CD14-positive monocyte (primary cell): ENCODE results near the gene CMTM1. TPM values are rescaled to one million over a fixed set of nuclear protein-coding genes. Genes with fewer than 3 reads are reported as not detected.

Experiments
- DNase-seq, 3 donors: peaks; one replicate each; pipeline ENCODE4 v3.0.0-alpha.2; 2011 to 2022
- H2AFZ ChIP-seq: 2 replicates; pipeline ENCODE4 v1.6.0; 2012; ENCODE audit warnings: mild to moderate bottlenecking, low read depth, low read length, inconsistent platforms; ENCODE audit not compliant: insufficient read depth, poor library complexity, severe bottlenecking
- H3K27ac ChIP-seq, 2 donors: 1 replicate in 1 of 2; 2 replicates in 1 of 2; pipeline ENCODE4 v1.5.1; 2012 to 2013; ENCODE audit warnings: low read length in 2 of 2, control low read depth in 1 of 2, inconsistent platforms in 1 of 2, low read depth in 1 of 2, mild to moderate bottlenecking in 1 of 2
- H3K27me3 ChIP-seq, 2 donors: one replicate each; pipeline versions ENCODE4 v1.6.0 to v1.6.1; 2011 to 2013; ENCODE audit warnings: low read length in 2 of 2; ENCODE audit not compliant: control insufficient read depth in 2 of 2, insufficient read depth in 2 of 2
- H3K36me3 ChIP-seq, 2 donors: replicated peaks in 1 of 2; 1 replicate in 1 of 2; 2 replicates in 1 of 2; pipeline versions ENCODE4 v1.5.1 to v1.6.1; 2012 to 2013; ENCODE audit warnings: low read length in 2 of 2, control low read depth in 1 of 2, inconsistent platforms in 1 of 2, mild to moderate bottlenecking in 1 of 2; ENCODE audit not compliant: insufficient read depth in 2 of 2, control insufficient read depth in 1 of 2
- H3K4me1 ChIP-seq, 2 donors: 1 replicate in 1 of 2; 2 replicates in 1 of 2; pipeline versions ENCODE4 v1.5.1 to v1.6.1; 2012 to 2013; ENCODE audit warnings: low read length in 2 of 2, control low read depth in 1 of 2, inconsistent platforms in 1 of 2, mild to moderate bottlenecking in 1 of 2, moderate library complexity in 1 of 2; ENCODE audit not compliant: insufficient read depth in 2 of 2, control insufficient read depth in 1 of 2
- H3K4me2 ChIP-seq: replicated peaks from 2 replicates; pipeline ENCODE3; 2012; ENCODE audit warnings: low read length, moderate library complexity, mild to moderate bottlenecking; ENCODE audit not compliant: poor library complexity, severe bottlenecking; ENCODE audit errors: extremely low read depth
- H3K4me3 ChIP-seq, 3 experiments: fragments of 200-600 bp in 1 of 3; sonication (generic) in 1 of 3; replicated peaks in 1 of 3; 1 replicate in 2 of 3; 2 replicates in 1 of 3; pipeline ENCODE4 v1.5.1; 2011 to 2013; ENCODE audit warnings: low read length in 3 of 3, mild to moderate bottlenecking in 3 of 3, control low read depth in 2 of 3, low read depth in 2 of 3, inconsistent platforms in 1 of 3, moderate library complexity in 1 of 3
- H3K79me2 ChIP-seq: 2 replicates; pipeline ENCODE4 v1.6.0; 2012; ENCODE audit warnings: mild to moderate bottlenecking, control low read depth, inconsistent platforms, low read length, moderate library complexity; ENCODE audit not compliant: insufficient read depth
- H3K9ac ChIP-seq: 2 replicates; pipeline ENCODE4 v1.6.0; 2017; ENCODE audit warnings: low read length, mild to moderate bottlenecking; ENCODE audit not compliant: insufficient read depth, poor library complexity, severe bottlenecking
- H3K9me3 ChIP-seq, 2 donors: replicated peaks in 1 of 2; 1 replicate in 1 of 2; 2 replicates in 1 of 2; pipeline versions ENCODE4 v1.5.1 to v1.6.1; 2012 to 2013; ENCODE audit warnings: low read length in 2 of 2, control low read depth in 1 of 2; ENCODE audit not compliant: control insufficient read depth in 1 of 2, insufficient read depth in 1 of 2
- H4K20me1 ChIP-seq: 2 replicates; pipeline ENCODE4 v1.6.0; 2012; ENCODE audit warnings: mild to moderate bottlenecking, low read length, control low read depth, moderate library complexity; ENCODE audit not compliant: insufficient read depth
- H3K27ac Mint-ChIP-seq, 7 donors: one replicate each; pipeline ENCODE4 v1.8.0; 2020; ENCODE audit warnings: mild to moderate bottlenecking in 7 of 7, mixed read lengths in 7 of 7, moderate library complexity in 6 of 7, inconsistent platforms in 2 of 7
- H3K27me3 Mint-ChIP-seq, 3 donors: one replicate each; pipeline ENCODE4 v1.8.0; 2021 to 2022; ENCODE audit warnings: low read depth in 3 of 3, mild to moderate bottlenecking in 3 of 3, mixed read lengths in 3 of 3, moderate library complexity in 3 of 3, inconsistent platforms in 1 of 3
- H3K36me3 Mint-ChIP-seq, 2 donors: one replicate each; pipeline ENCODE4 v1.8.0; 2020; ENCODE audit warnings: mixed read lengths in 2 of 2, inconsistent platforms in 1 of 2, mild to moderate bottlenecking in 1 of 2
- H3K4me1 Mint-ChIP-seq: one replicate; pipeline ENCODE4 v1.8.0; 2020; ENCODE audit warnings: mild to moderate bottlenecking, mixed read lengths
- H3K4me3 Mint-ChIP-seq, 2 donors: one replicate each; pipeline ENCODE4 v1.8.0; 2020; ENCODE audit warnings: mild to moderate bottlenecking in 2 of 2, mixed read lengths in 2 of 2, moderate library complexity in 1 of 2
- H3K9me3 Mint-ChIP-seq, 7 donors: one replicate each; pipeline ENCODE4 v1.8.0; 2020 to 2022; ENCODE audit warnings: mixed read lengths in 7 of 7, mild to moderate bottlenecking in 6 of 7, moderate library complexity in 6 of 7, inconsistent platforms in 2 of 7
- CTCF ChIP-seq: fragments of 200-600 bp; IDR thresholded peaks from one replicate; pipeline ENCODE4 v1.8.0; 2022; ENCODE audit warnings: antibody characterized with exemption, mild to moderate bottlenecking
- WGBS: methylation state at CpG from one replicate; pipeline ENCODE4 v1.1.5; 2013; ENCODE audit warnings: missing lambda C conversion rate; ENCODE audit not compliant: insufficient coverage; 5-methylcytosine and 5-hydroxymethylcytosine counted together
- intact Hi-C, 2 donors: fragments of 100-400 bp; cut with micrococcal nuclease; formaldehyde crosslinking; loops; one replicate each; pipeline versions ENCODE4 v1.15.0 to v1.15.1; 2023
- polyA plus RNA-seq, 3 donors: library from polyadenylated mRNA; depleted of rRNA in 1 of 3; unstranded in 2 of 3; stranded (reverse) in 1 of 3; fragments of 300-500 nt in 2 of 3; fragments of >200 nt in 1 of 3; fragmentation: Illumina TruSeq in 2 of 3; gene quantifications; 1 replicate in 2 of 3; 2 replicates in 1 of 3; pipeline ENCODE4 v1.2.3, GENCODE V29; 2012 to 2021

Gene CMTM1
- polyA plus RNA-seq, 3 donors = 1.6 to 3.3 (median 2.5) TPM

GRCh38 chr16:66523861-66524354 lies 42.3 kb upstream of the CMTM1 start:
- peak in 2 of 3 donors; percentile 20 to 53 for DNase-seq
- H3K9ac ChIP-seq = peak overlapping the region; percentile 63
- peak overlapping the region; percentile 17 for H3K4me2 ChIP-seq
- Mint-ChIP-seq H3K36me3 (peaks cover 45 to 63% of the 10 kb centered on the region in 2 donors), H3K4me1 (peaks cover 94% of the 10 kb centered on the region), H3K4me3 (peak overlapping the region; percentile 43 to 50), H3K27me3 (peaks cover 0 to 2% (median 2%) of the 10 kb centered on the region in 3 donors), H3K9me3 (peaks cover 0 to 2% (median 0%) of the 10 kb centered on the region in 7 donors), H3K27ac (peak overlapping the region; percentile 99 to 100 (median 100))
- intact Hi-C loops = loop anchor here in 1 of 2 donors (2.0 to 10.0 kb wide), 2 partner anchors 63 to 1561 kb away; partner anchors contain the start of gene NFATC3
- peaks cover 13 to 15% of the 10 kb centered on the region in 2 donors for H3K36me3 ChIP-seq
- TF ChIP-seq CTCF = no peak
- no peaks in the 10 kb centered on the region for H3K27me3 ChIP-seq
- H3K79me2 ChIP-seq = peaks cover 10% of the 10 kb centered on the region
- 0% methylated on average over 7 of the region's 9 CpGs for WGBS
- H2AFZ ChIP-seq = no peak overlapping the region
- H4K20me1 ChIP-seq = no peaks in the 10 kb centered on the region
- H3K4me3 ChIP-seq = no peak overlapping the region
- no peaks in the 10 kb centered on the region for H3K9me3 ChIP-seq
- peak overlapping the region; percentile 99 for H3K27ac ChIP-seq
- peaks cover 86 to 92% of the 10 kb centered on the region in 2 donors for H3K4me1 ChIP-seq

GRCh38 chr16:66524601-66525164 lies 41.6 kb upstream of the CMTM1 start:
- Mint-ChIP-seq H3K4me1 (peaks cover 86% of the 10 kb centered on the region), H3K4me3 (peak overlapping the region in 1 of 2 donors; percentile 26), H3K27me3 (peaks cover 0 to 2% (median 2%) of the 10 kb centered on the region in 3 donors), H3K9me3 (peaks cover 0 to 2% (median 0%) of the 10 kb centered on the region in 7 donors), H3K27ac (peak overlapping the region; percentile 99 to 100 (median 100)), H3K36me3 (peaks cover 53 to 63% of the 10 kb centered on the region in 2 donors)
- peak overlapping the region; percentile 99 for H3K27ac ChIP-seq
- intact Hi-C loops = loop anchor here in 1 of 2 donors (2.0 to 10.0 kb wide), 2 partner anchors 62 to 1560 kb away; partner anchors contain the start of gene NFATC3
- H3K9me3 ChIP-seq = no peaks in the 10 kb centered on the region
- no peaks in the 10 kb centered on the region for H3K27me3 ChIP-seq
- peaks cover 5% of the 10 kb centered on the region for H3K79me2 ChIP-seq
- H3K36me3 ChIP-seq = peaks cover 21 to 23% of the 10 kb centered on the region in 2 donors
- H4K20me1 ChIP-seq = no peaks in the 10 kb centered on the region
- 0% methylated on average over 3 of the region's 6 CpGs for WGBS
- H3K4me1 ChIP-seq = peaks cover 79 to 84% of the 10 kb centered on the region in 2 donors
- H3K4me2 ChIP-seq = peak overlapping the region; percentile 46
- peak overlapping the region; percentile 63 for H3K9ac ChIP-seq
- H2AFZ ChIP-seq = no peak overlapping the region
- TF ChIP-seq CTCF = peak; percentile 43
- peak; percentile 93 to 98 (median 96) for DNase-seq
- peak overlapping the region in 1 of 3 experiments; percentile 27 for H3K4me3 ChIP-seq
